ENCODE measurements around the gene IL11.

Gene IL11

GRCh38 chr19:55369653-55370304 lies 484 bp downstream of the IL11 start:
- DNase-seq, result peak; percentile 82

DNA sequence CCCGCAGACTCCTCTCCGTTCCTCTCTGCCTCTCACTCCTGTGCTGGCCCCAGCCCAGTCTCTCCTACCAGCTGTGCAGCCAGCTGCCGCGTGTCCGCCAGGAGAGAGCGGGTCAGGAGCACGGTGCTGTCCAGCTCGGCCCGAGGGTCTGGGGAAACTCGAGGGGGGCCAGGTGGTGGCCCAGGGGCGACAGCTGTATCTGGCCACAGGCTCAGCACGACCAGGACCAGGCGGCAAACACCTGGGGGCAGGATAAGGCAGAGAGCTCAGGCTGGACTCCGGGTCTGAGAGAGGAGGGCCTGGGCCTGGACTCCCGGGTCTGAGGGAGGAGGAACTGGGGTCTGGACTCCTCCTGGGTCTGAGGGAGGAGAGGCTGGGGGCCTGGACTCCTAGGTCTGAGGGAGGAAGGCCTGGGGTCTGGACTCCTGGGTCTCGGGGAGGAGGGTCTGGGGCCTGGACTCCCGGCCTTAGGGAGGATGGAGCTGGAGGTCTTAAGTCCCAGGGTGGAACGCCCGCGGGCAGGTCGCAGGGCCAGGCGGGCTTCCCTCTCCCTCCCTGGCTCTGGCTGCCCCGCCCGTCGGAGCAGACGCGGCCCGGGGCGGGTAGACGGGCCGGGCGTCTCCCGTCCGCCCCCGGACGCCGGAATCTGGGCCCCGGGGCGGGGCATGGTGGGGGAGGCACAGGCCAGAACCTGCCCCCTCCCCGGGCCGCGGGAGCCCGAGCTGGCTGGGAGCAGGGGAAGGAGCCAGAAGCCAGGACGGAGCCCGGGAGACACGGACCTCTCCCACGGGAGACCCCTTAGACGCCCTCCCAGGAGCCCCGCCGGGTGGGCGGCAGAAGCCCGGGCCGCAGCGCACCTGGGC lies 1.3 kb downstream of the IL11 start:
- peak; percentile 87 for DNase-seq

- no peak for DNase-seq
These were observed 2.2 kb downstream of the IL11 start for GRCh38 chr19:55368106-55368505.

DNA sequence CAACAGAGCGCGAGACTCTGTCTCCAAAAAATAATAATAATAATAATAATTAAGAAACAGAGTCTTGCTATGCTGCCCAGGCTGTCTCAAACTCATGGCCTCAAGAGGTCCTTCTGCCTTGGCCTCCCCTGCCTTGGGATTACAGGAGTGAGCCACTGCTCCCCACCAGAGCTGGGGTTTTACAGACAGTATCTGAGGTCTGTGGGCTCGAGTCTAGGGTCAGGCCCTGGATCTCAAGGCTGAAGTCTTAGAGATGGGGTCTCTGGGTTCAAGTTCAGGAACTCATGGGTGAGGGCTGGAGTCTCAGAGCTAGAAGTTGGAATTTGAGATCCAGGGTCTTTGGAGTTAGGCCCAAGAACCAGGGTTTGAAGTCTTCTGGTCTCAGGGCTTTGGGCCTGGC lies 3.5 kb downstream of the IL11 start:
- DNase-seq, result no peak

DNA sequence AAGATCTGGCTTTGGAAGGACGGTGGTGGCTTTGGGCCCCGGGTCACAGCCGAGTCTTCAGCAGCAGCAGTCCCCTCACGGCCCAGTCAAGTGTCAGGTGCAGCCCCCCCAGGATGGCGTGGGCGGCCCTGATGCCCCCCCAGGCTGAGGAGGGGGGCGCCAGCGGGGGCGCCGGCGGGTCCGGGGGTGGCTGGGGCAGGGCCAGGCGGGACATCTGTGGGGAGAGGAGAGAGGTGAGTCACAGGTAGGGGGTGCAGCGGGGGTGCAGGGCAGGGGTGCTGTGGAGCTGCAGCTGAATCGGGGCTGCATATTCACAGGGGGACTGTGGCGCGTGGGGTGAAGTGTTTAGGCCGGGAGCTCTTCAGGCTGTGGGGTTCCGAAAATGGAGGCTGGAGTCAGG lies 4.3 kb downstream of the IL11 start:
- DNase-seq, result no peak

DNA sequence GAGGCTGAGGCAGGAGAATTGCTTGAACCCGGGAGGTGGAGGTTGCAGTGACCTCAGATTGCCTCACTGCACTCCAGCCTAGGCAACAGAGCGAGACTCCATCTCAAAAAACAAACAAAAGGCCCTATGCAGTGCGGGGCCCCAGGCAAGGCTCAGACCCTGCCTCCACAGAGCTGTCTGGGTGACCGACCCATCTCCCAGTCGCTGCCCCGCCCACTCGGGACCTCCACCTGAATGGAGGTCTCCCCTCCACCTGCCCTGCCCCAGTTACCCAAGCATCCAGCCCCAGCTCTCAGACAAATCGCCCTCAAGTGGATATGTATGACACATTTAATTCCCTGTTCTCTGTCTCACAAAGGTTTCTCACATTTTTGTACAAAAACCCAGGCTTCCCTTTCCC lies 5.0 kb downstream of the IL11 start:
- no peak for DNase-seq

GRCh38 chr19:55362990-55363716 lies 7.1 kb downstream of the IL11 start, which contains the start of gene GARIN5B:
TSS of gene GARIN5B (minus strand) at chr19:55363260. CDS start at chr19:55363066, 194 bp downstream.
- DNase-seq, result no peak

- no peak for DNase-seq
These were observed 7.9 kb downstream of the IL11 start for GRCh38 chr19:55362174-55362989.

GRCh38 chr19:55360902-55361301 lies 9.4 kb downstream of the IL11 start:
- no peak for DNase-seq

- no peak for DNase-seq
These were observed 11.0 kb downstream of the IL11 start for GRCh38 chr19:55358943-55359908.

DNA sequence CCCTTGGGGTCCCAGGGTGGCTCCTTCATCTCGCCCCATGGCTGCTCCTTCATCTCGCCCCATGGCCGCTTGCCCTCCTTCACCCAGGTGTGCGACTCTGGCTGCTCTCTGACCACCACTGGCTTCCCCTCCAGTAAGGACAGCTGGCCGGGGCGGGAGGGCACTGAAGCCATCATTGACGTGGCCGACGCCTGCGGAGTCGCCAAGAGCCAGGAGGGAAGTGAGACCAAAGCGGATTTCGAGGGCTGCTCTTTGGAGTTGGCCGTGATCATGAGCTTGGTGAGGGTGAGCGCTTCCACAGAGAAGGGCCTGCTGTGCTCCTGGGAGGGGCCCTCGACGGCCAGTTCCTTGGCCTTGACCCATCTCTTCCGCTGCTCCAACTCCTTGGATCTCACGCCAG lies 11.8 kb downstream of the IL11 start:
- no peak for DNase-seq

DNA sequence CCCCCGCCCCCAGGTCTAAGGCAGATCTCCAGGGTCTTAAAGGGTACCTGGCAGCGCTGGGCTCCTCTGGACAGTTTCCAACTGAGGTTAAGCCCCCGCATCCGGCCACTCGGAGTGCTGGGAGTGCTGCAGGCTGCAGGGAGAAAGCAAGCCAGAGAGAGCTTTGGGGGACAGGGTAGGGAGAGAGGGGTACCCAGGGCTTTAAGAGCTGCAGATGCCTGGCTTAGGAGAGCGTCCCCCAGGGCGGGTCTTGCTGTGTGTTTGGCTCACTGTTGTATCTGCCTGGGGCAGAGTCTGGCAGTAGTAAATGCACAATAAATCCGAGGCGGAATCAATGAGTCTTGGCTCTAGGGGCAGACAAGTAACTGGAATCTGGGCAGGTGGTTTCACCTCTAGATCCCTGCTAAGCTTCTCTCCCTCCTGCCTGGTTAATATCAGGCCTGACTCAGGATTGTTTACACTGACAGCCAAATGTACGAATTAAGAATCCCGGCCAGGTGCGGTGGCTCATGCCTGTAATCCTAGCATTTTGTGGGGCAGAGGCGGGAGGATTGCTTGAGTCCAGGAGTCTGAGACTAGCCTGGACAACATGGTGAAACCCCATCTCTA lies 14.9 kb downstream of the IL11 start:
- no peak for DNase-seq

GRCh38 chr19:55354698-55355212 lies 15.5 kb downstream of the IL11 start, which contains the start of gene COX6B2:
TSS of gene COX6B2 (minus strand) at chr19:55354719. CDS start at chr19:55354521, 198 bp downstream.
- peak; percentile 45 for DNase-seq

DNA sequence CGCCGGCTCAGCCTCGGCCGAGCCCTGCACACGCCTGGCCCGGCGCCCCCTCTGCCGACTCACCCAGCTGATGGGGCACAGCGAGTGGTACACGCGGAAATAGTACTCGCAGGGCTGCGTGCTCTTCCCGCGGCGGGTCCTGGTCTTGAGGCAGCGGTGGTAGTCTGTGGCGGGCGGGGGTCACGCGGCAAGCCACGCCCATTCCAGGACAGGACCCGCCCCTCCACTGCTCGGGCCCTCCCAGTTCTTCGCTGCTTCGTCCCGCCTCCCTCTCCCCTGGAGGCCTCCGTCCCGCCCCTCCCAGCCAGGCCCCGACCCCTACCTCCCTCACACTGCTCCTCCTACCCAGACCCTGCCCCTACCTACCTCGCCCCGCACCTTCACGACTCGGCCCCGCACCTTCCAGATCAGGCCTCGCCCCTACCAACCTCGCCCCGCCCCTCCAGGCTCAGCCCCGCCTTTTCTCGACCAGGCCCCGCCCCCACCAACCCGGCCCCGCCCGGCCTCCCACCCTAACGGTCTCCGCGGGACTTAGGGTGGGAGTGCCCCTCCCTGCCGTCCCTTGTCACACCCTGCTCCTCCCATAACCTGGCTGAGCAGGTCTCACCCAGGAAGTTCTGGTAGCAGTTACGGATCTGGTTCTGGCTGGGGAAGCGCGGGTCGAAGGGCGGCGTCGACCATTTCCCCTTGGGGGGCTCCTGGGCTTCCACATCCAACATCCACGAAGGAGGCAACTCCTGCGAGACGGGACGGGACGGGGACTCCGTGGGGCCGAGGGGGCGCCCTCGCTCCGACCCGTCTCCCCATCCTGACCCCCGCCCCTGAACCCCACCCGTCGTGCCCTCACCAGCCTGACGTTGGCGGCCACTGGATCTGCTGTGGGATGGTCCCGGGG lies 16.2 kb downstream of the IL11 start:
- peak; percentile 56 for DNase-seq

- DNase-seq, result no peak
These were observed 16.9 kb downstream of the IL11 start for GRCh38 chr19:55353356-55353802.

DNA sequence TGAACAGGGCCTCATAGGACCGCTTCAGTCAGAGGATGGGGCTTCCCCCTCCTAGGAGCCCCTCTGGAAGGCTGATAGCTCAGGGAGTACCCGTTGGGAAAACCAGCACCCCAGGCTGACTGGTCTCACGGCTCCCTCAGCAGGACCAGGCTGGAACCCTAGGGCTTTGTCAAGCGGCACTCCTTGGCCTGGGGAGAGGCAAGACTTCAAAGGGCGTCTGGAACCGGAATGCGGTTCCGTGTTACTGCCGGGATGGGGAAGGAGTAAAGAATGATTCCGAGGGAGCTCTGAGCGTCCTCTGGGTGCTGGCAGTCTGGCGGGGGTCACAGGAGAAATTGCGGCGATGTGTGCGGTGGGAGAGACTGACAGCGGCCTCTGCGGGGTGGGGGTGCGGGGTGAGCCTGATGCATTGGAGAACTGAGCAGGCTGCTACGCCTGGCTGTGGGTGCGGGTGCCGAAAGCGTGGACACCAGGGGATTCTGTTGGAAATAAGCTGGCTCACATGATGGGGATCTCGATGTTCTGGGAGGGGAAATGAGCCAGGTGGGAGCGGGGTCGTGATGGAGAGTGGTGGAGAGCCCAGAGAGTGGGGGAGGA lies 17.6 kb downstream of the IL11 start:
- no peak for DNase-seq

- peak; percentile 45 for DNase-seq
These were observed 18.2 kb downstream of the IL11 start for GRCh38 chr19:55352040-55352439.

DNA sequence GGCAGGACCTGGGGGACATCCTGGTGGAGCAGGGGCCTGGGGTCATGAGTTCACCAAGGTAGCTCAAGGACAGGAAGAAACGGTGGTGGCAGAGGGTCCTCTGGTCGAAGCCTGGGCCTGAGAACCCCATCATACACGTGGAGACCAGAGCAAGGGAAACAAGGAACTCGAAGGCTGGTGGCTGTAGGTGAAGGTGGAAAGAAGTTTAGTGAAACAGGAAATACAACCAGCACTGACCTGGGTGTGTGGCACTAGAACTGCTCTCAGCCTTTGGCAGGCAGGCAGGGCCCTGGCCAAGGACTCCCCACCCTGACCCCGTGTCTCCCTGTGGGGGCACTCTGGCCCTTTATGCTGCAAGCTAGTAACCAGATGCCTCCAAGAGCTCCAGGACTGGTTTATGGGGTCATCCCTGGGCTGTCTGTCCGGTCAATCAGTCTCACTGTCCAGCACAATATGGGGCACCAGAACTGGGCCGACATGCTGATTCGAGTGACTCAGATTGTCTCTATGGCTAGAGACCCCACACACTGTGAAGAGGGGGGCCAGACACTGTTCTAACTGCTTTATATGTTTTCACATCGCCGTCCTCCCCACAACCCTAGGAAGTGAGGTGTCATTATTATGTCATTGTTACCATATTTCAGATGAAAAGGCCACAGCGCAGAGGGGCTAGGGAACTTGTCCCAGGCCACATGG lies 19.5 kb downstream of the IL11 start:
- no peak for DNase-seq

Measured in NCI-H226 (cell line).